NCI-H1105 treated with DMSO at 0.1 percent for 48 hours (cell line): ENCODE results near the gene PRRX2.

Experiments
- DNase-seq: peaks from one replicate; lab custom pipeline; 2025; lab: John Stamatoyannopoulos, UW

The PRRX2 gene

GRCh38 chr9:129637102-129637501 is 28.3 kb upstream of the PRRX2 start:
- DNase-seq = no peak

GRCh38 chr9:129637673-129638439 is 27.6 kb upstream of the PRRX2 start:
- DNase-seq = no peak

DNA sequence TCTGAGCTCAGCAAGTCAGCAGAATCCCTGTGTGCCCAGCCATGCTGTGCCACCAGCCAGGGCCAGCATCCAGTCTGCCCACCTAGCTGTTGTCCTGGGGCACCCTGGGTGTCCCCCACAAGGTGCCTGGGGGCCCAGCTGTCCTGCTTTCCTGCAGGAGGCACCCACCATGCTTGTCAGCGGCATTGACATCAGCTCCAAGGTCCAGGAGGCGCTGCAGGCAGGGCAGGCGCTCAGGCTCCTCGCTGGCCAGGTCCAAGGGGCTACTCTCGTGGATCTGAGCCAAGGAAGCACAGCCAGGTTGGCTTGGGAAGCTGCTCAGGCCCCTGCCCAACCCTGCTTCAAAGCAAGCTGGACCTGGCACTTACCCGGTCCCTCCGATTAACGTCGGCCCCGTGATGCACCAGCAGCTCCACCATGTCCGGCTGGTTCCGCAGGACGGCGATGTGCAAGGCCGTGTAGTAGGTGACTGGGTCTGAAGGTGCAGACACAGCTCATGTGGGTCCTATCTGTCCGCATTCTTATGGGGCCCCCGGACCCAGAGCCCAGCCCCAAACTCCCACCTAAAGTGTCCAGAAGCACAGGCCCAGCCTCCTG is 26.3 kb upstream of the PRRX2 start:
- no peak for DNase-seq

- DNase-seq = no peak
Observed at GRCh38 chr9:129639756-129640085, 25.7 kb upstream of the PRRX2 start.

DNA sequence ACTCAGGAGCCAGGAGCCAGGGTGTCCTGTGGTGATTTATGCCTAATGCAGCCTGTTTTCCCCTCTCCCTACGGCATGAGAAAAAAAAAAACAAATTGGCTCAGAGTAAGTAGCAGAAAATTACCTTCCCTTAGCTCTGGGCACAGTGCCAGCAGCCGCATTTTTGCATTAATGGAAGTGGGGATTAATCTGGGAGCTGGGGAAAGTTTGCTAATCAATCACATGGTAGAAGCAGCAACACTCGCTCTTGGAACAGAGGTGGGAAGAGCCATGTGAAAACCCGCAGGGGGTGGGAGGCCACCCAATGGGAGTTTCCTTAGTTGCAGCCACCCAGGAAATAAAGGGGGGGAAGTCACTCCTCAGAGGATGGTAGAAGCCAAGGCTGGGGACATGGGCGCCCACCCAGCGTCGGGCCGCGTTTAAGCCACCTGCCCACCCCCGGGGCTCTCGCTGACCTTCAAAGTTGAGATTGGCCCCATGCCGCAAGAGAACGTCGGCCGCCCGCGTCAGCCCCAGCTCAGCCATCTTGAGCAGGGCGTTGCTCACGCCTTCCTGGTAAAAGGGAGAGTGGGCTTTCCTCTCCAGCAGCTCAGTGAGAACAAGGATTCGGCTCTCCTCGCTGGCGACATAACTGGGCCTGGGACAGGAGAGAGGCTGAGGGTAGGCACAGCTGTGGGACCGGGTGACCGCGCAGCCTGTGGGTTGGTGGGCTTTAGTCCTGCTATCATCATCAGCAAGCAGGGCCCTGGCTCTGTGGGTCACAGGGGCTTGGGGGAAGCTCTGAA is 25.2 kb upstream of the PRRX2 start:
- peak; percentile 93 for DNase-seq

DNA sequence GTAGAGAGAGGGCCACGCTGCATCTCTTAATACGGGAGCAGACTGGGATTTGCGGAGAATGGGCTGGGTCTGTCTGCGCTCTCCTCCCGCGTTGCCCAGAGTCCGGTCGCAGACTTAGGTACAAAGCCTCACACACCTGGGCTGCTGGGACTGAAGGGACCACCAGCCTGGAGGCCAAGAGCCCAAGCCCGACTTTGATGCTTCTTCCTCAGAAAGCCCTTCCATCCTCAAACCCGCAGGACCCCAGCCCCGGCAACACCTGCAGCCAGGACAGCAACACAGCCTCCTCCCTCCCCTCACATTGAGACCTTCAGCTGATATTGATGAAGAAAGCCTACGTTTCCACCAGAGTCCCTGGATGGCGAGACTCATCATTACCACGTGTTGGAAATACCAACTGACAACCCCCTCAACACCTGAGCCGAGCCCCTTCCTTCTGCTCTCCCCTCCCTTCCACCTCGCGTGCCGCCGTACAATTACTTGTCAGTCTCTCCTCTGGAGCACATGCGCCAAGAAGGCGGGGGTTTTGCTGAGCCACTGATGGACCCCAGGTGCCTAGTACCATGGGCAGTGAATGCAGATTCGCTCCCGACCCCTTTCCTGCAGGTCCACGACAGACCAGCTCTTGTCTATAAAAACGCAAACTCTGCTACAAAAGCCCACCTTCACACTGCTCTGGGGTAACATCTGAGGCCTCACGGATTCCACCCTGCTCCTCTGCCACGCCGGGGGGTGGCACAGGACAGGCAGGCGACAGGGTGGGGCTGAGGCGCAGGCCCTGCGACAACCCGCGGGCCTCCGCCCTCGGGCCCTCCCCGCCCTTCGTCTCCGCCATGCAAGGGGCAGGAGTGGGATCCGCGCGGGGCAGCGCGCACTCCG is 24.3 kb upstream of the PRRX2 start:
- no peak for DNase-seq

GRCh38 chr9:129641750-129642585 is 23.5 kb upstream of the PRRX2 start, which contains the start of gene ASB6:
Gene ASB6, minus strand, starts transcription at chr9:129642151. Its CDS starts 152 bp downstream, at chr9:129641999.
- peak; percentile 80 for DNase-seq

DNA sequence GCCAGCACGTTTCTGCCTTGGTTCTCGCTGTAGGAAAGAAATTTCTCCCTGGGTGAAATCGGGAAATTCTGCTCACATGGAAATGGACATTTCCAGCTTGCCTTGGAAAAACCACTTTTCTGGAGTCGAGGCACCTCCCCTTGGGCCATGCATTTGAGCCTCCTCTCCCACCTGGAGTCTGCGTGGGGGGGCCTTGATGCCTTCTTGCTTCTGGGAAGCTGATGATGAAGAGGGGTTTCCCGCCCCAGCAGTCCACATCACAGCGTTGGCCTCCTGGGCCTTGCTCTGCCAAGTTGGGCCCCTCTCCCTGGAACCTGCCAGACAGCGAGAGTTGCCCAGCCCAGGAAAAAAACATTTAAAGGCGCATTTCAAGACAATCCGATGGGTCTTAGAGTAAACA is 21.7 kb upstream of the PRRX2 start:
- no peak for DNase-seq

- DNase-seq = no peak
Observed at GRCh38 chr9:129644365-129644764, 21.1 kb upstream of the PRRX2 start.

- DNase-seq = no peak
Observed at GRCh38 chr9:129644902-129645301, 20.5 kb upstream of the PRRX2 start.

DNA sequence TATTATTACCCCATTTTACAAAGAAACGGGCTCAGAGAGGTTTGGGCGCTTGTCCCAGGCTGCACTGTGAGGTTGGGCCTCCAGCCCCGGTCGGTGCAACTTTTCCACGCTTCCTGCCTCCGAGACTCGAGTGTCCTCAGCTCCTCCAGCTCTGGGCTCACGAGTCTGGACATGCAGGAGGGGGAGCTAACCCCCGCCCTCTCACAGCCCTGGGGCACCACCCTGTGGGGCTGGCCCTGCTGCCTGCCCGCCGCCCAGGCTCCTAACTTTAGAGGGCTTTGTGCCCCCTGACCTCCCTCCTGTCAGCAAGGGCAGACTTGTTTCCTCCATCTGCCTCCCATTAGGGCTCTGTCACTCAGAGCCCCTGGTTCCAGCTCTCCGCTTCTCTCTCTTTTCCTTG is 19.2 kb upstream of the PRRX2 start:
- DNase-seq = no peak

GRCh38 chr9:129646654-129647053 is 18.8 kb upstream of the PRRX2 start:
- no peak for DNase-seq

GRCh38 chr9:129647635-129648034 is 17.8 kb upstream of the PRRX2 start:
- DNase-seq = no peak

DNA sequence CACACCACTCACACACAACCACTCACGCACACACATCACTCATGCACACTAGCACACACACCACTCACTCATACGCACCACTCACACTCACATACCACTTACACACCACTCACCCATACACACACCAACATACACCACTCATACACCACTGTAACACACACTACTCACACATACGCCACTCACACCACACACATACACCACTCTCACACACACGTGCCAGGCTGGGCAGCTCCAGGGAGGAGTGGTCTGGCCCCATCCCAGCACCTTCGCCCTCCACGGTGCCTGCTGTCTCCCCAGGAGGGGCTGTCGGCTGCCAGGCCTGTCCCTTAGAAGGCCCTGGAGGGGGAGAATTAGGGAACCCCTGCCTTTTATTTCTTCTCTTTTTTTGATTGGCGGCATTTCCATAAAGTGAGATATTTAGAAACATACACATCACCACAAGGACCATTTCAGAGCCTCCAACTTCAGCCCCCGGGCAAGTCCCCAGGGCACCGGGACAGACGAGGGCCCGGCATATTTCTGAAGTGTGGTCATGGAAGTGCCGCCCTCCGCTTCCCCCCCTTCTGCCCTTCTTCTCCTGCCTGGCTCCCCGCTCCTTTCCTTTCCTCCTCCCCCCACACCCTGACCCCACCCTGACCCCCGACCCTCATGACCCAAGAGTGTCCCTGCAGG is 17.2 kb upstream of the PRRX2 start:
- DNase-seq = no peak

GRCh38 chr9:129648764-129649115 is 16.7 kb upstream of the PRRX2 start:
- no peak for DNase-seq

- DNase-seq = no peak
Observed at GRCh38 chr9:129649726-129650679, 15.4 kb upstream of the PRRX2 start.

- DNase-seq = no peak
Observed at GRCh38 chr9:129650680-129651235, 14.7 kb upstream of the PRRX2 start.

DNA sequence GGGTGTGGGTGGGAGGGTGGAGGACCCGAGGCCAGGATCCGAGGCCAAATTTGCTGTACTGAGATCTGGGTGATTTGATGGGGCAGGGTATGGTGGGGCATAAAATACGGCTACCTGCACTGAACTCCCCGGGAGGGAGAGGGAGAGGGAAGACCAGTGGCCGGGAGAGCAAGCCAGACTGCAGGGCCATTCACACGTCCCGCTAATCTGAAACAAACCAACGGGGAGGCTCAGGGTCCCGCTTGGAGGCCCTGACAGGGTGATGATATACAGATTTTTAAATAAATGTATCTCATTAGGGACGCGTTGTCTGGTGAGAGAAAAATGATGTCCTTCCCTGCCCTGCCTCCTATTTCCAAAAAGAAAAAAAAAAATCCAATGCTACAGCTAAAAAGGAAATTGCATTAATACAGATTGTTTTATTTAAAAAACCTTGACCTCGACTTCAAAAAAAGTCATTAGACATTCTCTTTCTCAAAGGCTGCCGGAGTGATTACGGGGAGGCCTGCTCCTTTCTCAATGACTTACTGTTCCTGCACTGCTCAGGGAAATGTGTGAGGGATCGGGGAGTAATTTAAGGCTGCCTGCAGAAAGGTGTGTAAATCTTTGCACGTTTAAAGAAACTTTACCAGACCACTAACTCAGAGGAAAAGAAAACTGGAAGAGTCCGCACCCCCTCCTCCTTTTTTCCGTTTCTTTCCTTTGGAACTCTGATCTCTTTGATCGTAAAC is 11.5 kb upstream of the PRRX2 start:
- DNase-seq = no peak
